GM19324 (cell line): ENCODE results near the gene SPR.
A peak's percentile ranks its signal among the peaks of the same experiment; 100 is the strongest.
"Not testable (repeated sequence)": the region's sequence is repeated elsewhere in the genome, so short reads cannot be mapped to it uniquely, and the experiment has no call there.

Experiments used
- ATAC-seq: cut with Tn5 transposase; IDR thresholded peaks from one replicate; pipeline ENCODE4 v1.9.1; 2021; ENCODE audit warnings: mild to moderate bottlenecking, moderate library complexity; ENCODE audit not compliant: unreplicated experiment, low FRiP score

Gene SPR

GRCh38 chr2:72888438-72889202, 1.4 kb downstream of the SPR start:
- no peak for ATAC-seq

- ATAC-seq = no peak
Observed at GRCh38 chr2:72889991-72890390, 2.8 kb downstream of the SPR start.

GRCh38 chr2:72891091-72891818, 4.0 kb downstream of the SPR start:
- no peak for ATAC-seq

- peak; percentile 62 for ATAC-seq
Observed at GRCh38 chr2:72892506-72893173, 5.4 kb downstream of the SPR start.

GRCh38 chr2:72893594-72894319, 6.5 kb downstream of the SPR start:
- peak; percentile 53 for ATAC-seq

- ATAC-seq = no peak
Observed at GRCh38 chr2:72894514-72894913, 7.3 kb downstream of the SPR start.

- no peak for ATAC-seq
Observed at GRCh38 chr2:72895154-72895553, 7.9 kb downstream of the SPR start.

GRCh38 chr2:72895759-72896281, 8.6 kb downstream of the SPR start:
- no peak for ATAC-seq

GRCh38 chr2:72896446-72896845, 9.2 kb downstream of the SPR start:
- no peak for ATAC-seq

- ATAC-seq = no peak
Observed at GRCh38 chr2:72897785-72898584, 10.8 kb downstream of the SPR start.

GRCh38 chr2:72898585-72898906, 11.3 kb downstream of the SPR start:
- no peak for ATAC-seq

- no peak for ATAC-seq
Observed at GRCh38 chr2:72900191-72900825, 13.1 kb downstream of the SPR start.

- no peak for ATAC-seq
Observed at GRCh38 chr2:72901426-72901825, 14.2 kb downstream of the SPR start.

- not testable (repeated sequence) for ATAC-seq
Observed at GRCh38 chr2:72907369-72907768, 20.2 kb downstream of the SPR start.

- no peak for ATAC-seq
Observed at GRCh38 chr2:72908741-72909140, 21.5 kb downstream of the SPR start.

GRCh38 chr2:72911256-72911655, 24.0 kb downstream of the SPR start:
- ATAC-seq = no peak

- ATAC-seq = no peak
Observed at GRCh38 chr2:72913486-72914205, 26.4 kb downstream of the SPR start.

GRCh38 chr2:72914206-72914559, 27.0 kb downstream of the SPR start:
- ATAC-seq = no peak
